Esophagus (tissue), 2 donors: ENCODE data around the gene ZNF469. TPM values are rescaled to one million over a fixed set of nuclear protein-coding genes. Genes with fewer than 3 reads are reported as not detected.
A peak's percentile ranks its signal among the peaks of the same experiment; 100 is the strongest.

Source experiments
- H3K27ac ChIP-seq, 2 donors: one replicate each; pipeline ENCODE4 v1.5.1; 2013; ENCODE audit warnings: low read depth in 2 of 2, mild to moderate bottlenecking in 2 of 2, inconsistent platforms in 1 of 2, low read length in 1 of 2, moderate library complexity in 1 of 2
- H3K27me3 ChIP-seq, 2 donors: one replicate each; pipeline ENCODE4 v1.6.1; 2013; ENCODE audit warnings: low read length in 2 of 2, control low read depth in 1 of 2, mild to moderate bottlenecking in 1 of 2; ENCODE audit not compliant: insufficient read depth in 2 of 2, control insufficient read depth in 1 of 2
- H3K36me3 ChIP-seq, 2 donors: one replicate each; pipeline ENCODE4 v1.6.1; 2013; ENCODE audit warnings: low read length in 1 of 2; ENCODE audit not compliant: control insufficient read depth in 2 of 2, insufficient read depth in 2 of 2
- H3K4me1 ChIP-seq, 2 donors: one replicate each; pipeline ENCODE4 v1.6.1; 2013; ENCODE audit warnings: low read length in 1 of 2; ENCODE audit not compliant: control insufficient read depth in 2 of 2, insufficient read depth in 2 of 2
- H3K4me3 ChIP-seq, 2 donors: one replicate each; pipeline ENCODE4 v1.5.1; 2013; ENCODE audit warnings: low read length in 2 of 2, mild to moderate bottlenecking in 2 of 2, low read depth in 1 of 2, moderate library complexity in 1 of 2
- H3K9me3 ChIP-seq, 2 donors: one replicate each; pipeline ENCODE4 v1.6.1; 2013; ENCODE audit warnings: mild to moderate bottlenecking in 2 of 2, low read depth in 1 of 2, low read length in 1 of 2, moderate library complexity in 1 of 2; ENCODE audit not compliant: control insufficient read depth in 2 of 2, insufficient read depth in 1 of 2
- WGBS, 2 donors: extraction: QIAGEN DNeasy Blood & Tissue Kit; methylation state at CpG; one replicate each; pipeline ENCODE4 v1.1.7; 2013; 5-methylcytosine and 5-hydroxymethylcytosine counted together
- polyA plus RNA-seq, 2 donors: library from polyadenylated mRNA; stranded (reverse); fragments of 200-250 nt; gene quantifications; one replicate each; pipeline ENCODE4 v1.2.3, GENCODE V29; 2013
- donor health status: healthy with polysubstance abuse.
- donor health status: Bipolar disorder and iron deficiency.

ZNF469 gene
- polyA plus RNA-seq, 2 donors: 0.04 to 0.06 TPM

- H3K36me3 ChIP-seq: no peaks in the 10 kb centered on the region
- 82 to 92% methylated on average over 7 of the region's 7 CpGs for WGBS, 2 donors
- peaks cover 0 to 8% of the 10 kb centered on the region in 2 donors for H3K9me3 ChIP-seq
- peaks cover 2 to 4% of the 10 kb centered on the region in 2 donors for H3K4me1 ChIP-seq
- H3K4me3 ChIP-seq: no peak overlapping the region
- H3K27me3 ChIP-seq: peaks cover 0 to 4% of the 10 kb centered on the region in 2 donors
- no peak overlapping the region for H3K27ac ChIP-seq
Measured at GRCh38 chr16:88380619-88381018, 2.1 kb upstream of the ZNF469 start.

GRCh38 chr16:88381820-88382451 is 823 bp upstream of the ZNF469 start:
- H3K9me3 ChIP-seq: peaks cover 0 to 8% of the 10 kb centered on the region in 2 donors
- peaks cover 2 to 4% of the 10 kb centered on the region in 2 donors for H3K4me1 ChIP-seq
- no peak overlapping the region for H3K4me3 ChIP-seq
- H3K27ac ChIP-seq: no peak overlapping the region
- H3K27me3 ChIP-seq: peaks cover 0 to 4% of the 10 kb centered on the region in 2 donors
- WGBS, 2 donors: 81% methylated on average over 21 of the region's 21 CpGs
- no peaks in the 10 kb centered on the region for H3K36me3 ChIP-seq

GRCh38 chr16:88383401-88384221 is 852 bp downstream of the ZNF469 start:
- Histone ChIP-seq H3K4me1 (peaks cover 2 to 5% of the 10 kb centered on the region in 2 donors), H3K27ac (no peak overlapping the region), H3K36me3 (no peaks in the 10 kb centered on the region), H3K9me3 (peaks cover 0 to 8% of the 10 kb centered on the region in 2 donors), H3K4me3 (peak overlapping the region in 1 of 2 donors; percentile 16), H3K27me3 (peaks cover 0 to 4% of the 10 kb centered on the region in 2 donors)
- WGBS, 2 donors: 2% methylated on average over 60 to 94 of the region's 94 CpGs

GRCh38 chr16:88384222-88385111 is 1.7 kb downstream of the ZNF469 start:
- H3K27me3 ChIP-seq: peaks cover 0 to 4% of the 10 kb centered on the region in 2 donors
- H3K4me3 ChIP-seq: no peak overlapping the region
- no peak overlapping the region for H3K27ac ChIP-seq
- H3K4me1 ChIP-seq: peaks cover 2 to 5% of the 10 kb centered on the region in 2 donors
- WGBS, 2 donors: 42 to 60% methylated on average over 18 of the region's 18 CpGs
- peaks cover 0 to 8% of the 10 kb centered on the region in 2 donors for H3K9me3 ChIP-seq
- H3K36me3 ChIP-seq: no peaks in the 10 kb centered on the region

- peaks cover 2 to 5% of the 10 kb centered on the region in 2 donors for H3K4me1 ChIP-seq
- H3K27me3 ChIP-seq: peaks cover 0 to 4% of the 10 kb centered on the region in 2 donors
- 84 to 92% methylated on average over 5 of the region's 5 CpGs for WGBS, 2 donors
- no peak overlapping the region for H3K27ac ChIP-seq
- peaks cover 0 to 8% of the 10 kb centered on the region in 2 donors for H3K9me3 ChIP-seq
- no peak overlapping the region for H3K4me3 ChIP-seq
- no peaks in the 10 kb centered on the region for H3K36me3 ChIP-seq
Measured at GRCh38 chr16:88385112-88385594, 2.4 kb downstream of the ZNF469 start.

- H3K9me3 ChIP-seq: peaks cover 0 to under 1% of the 10 kb centered on the region in 2 donors
- peaks cover 0 to 4% of the 10 kb centered on the region in 2 donors for H3K27me3 ChIP-seq
- peaks cover 2 to 4% of the 10 kb centered on the region in 2 donors for H3K4me1 ChIP-seq
- no peak overlapping the region for H3K27ac ChIP-seq
- 86 to 89% methylated on average over 31 of the region's 31 CpGs for WGBS, 2 donors
- H3K36me3 ChIP-seq: no peaks in the 10 kb centered on the region
- H3K4me3 ChIP-seq: no peak overlapping the region
Measured at GRCh38 chr16:88385831-88386815, 3.4 kb downstream of the ZNF469 start.

GRCh38 chr16:88387180-88387765 is 4.5 kb downstream of the ZNF469 start:
- Histone ChIP-seq H3K27me3 (peaks cover 0 to 4% of the 10 kb centered on the region in 2 donors), H3K27ac (no peak overlapping the region), H3K9me3 (no peaks in the 10 kb centered on the region), H3K36me3 (no peaks in the 10 kb centered on the region), H3K4me1 (peaks cover 2 to 4% of the 10 kb centered on the region in 2 donors), H3K4me3 (no peak overlapping the region)
- 72 to 75% methylated on average over 29 of the region's 29 CpGs for WGBS, 2 donors

- Histone ChIP-seq H3K27me3 (peaks cover 0 to 4% of the 10 kb centered on the region in 2 donors), H3K27ac (no peak overlapping the region)
- WGBS, 2 donors: 49 to 50% methylated on average over 27 of the region's 27 CpGs
Measured at GRCh38 chr16:88387941-88388627, 5.3 kb downstream of the ZNF469 start.

More at GRCh38 chr16:88387941-88388627, 5.3 kb downstream of the ZNF469 start:
- Histone ChIP-seq H3K36me3 (no peaks in the 10 kb centered on the region), H3K4me3 (no peak overlapping the region), H3K9me3 (no peaks in the 10 kb centered on the region), H3K4me1 (peaks cover 2 to 4% of the 10 kb centered on the region in 2 donors)
